ENCODE measurements around the gene ADSS2.

Gene ADSS2

GRCh38 chr1:244444854-244445253, 6.9 kb downstream of the ADSS2 start:
- no peak for DNase-seq (ENCODE audit: low read depth)
- no peak overlapping the region for H3K4me3 ChIP-seq (ENCODE audit: low read depth, low read length)
- no peak for TF ChIP-seq CTCF (IDR thresholded peaks at IDR 0.05; ENCODE audit: control insufficient read depth, extremely low read depth, insufficient read depth)

- DNase-seq (ENCODE audit: low read depth), result no peak
- H3K4me3 ChIP-seq (ENCODE audit: low read depth, low read length), result no peak overlapping the region
These were observed 8.9 kb downstream of the ADSS2 start for GRCh38 chr1:244442850-244443249.

GRCh38 chr1:244439391-244440032, 12.2 kb downstream of the ADSS2 start:
- DNase-seq (ENCODE audit: low read depth), result no peak
- no peak overlapping the region for H3K4me3 ChIP-seq (ENCODE audit: low read depth, low read length)
- no peak for TF ChIP-seq CTCF (IDR thresholded peaks at IDR 0.05; ENCODE audit: control insufficient read depth, extremely low read depth, insufficient read depth)

More at GRCh38 chr1:244442850-244443249, 8.9 kb downstream of the ADSS2 start:
- TF ChIP-seq CTCF (IDR thresholded peaks at IDR 0.05; ENCODE audit: control insufficient read depth, extremely low read depth, insufficient read depth), result no peak

- DNase-seq (ENCODE audit: low read depth), result no peak
- TF ChIP-seq CTCF (IDR thresholded peaks at IDR 0.05; ENCODE audit: control insufficient read depth, extremely low read depth, insufficient read depth), result no peak
- H3K4me3 ChIP-seq (ENCODE audit: low read depth, low read length), result no peak overlapping the region
These were observed 14.6 kb downstream of the ADSS2 start for GRCh38 chr1:244437086-244437468.

- TF ChIP-seq CTCF (IDR thresholded peaks at IDR 0.05; ENCODE audit: control insufficient read depth, extremely low read depth, insufficient read depth), result no peak
These were observed 15.2 kb downstream of the ADSS2 start for GRCh38 chr1:244436336-244437085.

GRCh38 chr1:244435562-244436205, 16.0 kb downstream of the ADSS2 start:
- no peak overlapping the region for H3K4me3 ChIP-seq (ENCODE audit: low read depth, low read length)
- TF ChIP-seq CTCF (IDR thresholded peaks at IDR 0.05; ENCODE audit: control insufficient read depth, extremely low read depth, insufficient read depth), result no peak
- no peak for DNase-seq (ENCODE audit: low read depth)

More at GRCh38 chr1:244436336-244437085, 15.2 kb downstream of the ADSS2 start:
- DNase-seq (ENCODE audit: low read depth), result no peak
- H3K4me3 ChIP-seq (ENCODE audit: low read depth, low read length), result no peak overlapping the region
